ENCODE measurements around the gene FGFR1OP2.

The FGFR1OP2 gene

DNA sequence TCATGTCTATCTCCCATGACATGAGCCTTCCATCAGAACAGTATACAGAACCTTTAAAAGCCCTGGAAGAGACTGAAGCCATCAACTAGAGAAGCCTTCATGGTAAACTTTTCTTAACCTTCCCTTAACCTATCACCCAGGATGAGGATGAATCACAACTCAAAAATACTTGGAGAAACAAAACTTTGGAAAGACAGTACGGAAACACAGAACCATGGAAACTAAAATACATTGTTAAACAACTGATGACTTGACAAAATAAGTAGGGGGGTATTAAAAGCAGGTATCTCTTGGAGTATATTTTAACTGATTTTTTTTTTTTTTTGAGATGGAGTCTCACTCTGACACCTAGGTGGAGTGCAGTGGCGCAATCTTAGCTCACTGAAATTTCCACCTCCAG lies 67.2 kb downstream of the FGFR1OP2 start:
- DNase-seq: no peak

DNA sequence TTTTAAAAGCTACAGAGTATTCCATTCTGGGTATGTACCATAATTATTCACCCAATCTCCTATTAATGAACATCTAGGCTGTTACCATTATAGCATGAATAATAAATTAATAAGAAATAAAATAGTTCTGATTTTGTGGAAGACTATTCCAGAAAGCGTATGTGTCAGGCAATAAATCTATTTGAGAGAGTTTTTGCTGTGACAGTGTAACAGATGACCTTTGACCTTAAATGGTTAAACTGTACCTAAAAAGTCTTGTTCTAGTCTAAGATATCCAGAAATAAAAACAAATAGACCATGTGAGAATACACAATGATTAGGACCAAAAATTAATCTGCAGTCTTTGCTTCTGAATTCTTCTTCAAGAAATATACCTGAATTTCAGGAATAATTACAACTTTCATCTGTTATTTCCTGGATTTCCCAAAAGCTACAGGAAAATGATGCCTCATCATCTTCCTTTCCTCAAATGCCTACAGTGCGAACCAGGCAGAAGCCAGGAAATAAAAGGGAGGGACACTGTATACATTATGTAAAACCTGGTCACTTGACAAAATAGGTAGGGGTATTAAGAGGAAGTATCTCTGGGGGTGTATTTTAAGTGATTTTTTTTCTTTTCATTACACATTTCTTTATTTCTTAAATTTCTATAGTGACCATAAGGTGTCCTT lies 68.7 kb downstream of the FGFR1OP2 start:
- DNase-seq: no peak

GRCh38 chr12:27008081-27008480 lies 69.8 kb downstream of the FGFR1OP2 start:
- DNase-seq: no peak

DNA sequence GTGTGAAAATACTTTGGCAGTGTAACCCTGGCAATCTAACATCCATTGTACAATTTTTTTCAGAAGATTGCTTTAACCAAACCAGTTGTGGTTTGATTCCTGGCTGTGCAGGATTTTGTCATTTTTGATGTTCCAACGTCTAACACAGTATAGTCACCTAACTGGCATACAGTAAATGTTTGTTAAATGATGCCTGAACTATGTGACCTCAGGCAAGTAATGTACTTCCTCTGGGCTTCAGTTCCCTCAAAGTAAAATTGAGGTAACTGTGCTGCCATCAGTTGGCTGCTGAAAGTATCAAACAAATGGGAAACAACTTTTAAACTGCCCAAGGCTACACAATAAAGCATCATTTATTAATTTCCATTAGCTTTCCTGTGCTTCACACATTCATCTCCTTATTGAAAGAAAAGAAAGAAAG lies 71.6 kb downstream of the FGFR1OP2 start:
- no peak for DNase-seq

GRCh38 chr12:27012239-27012981 lies 74.1 kb downstream of the FGFR1OP2 start:
- DNase-seq: no peak

DNA sequence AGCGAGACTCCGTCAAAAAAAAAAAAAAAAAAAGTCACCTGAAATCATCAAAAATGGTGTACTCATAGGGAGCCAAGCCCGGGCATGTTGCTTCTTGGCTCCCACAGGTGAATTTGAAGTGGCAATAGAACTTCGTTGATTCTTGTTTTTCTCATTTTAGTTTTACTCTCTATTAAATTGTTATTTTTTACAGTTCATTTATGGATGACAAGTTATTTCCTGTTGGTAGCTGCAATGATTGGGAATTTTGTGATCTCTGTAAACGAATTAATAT lies 74.6 kb downstream of the FGFR1OP2 start:
- no peak for DNase-seq

DNA sequence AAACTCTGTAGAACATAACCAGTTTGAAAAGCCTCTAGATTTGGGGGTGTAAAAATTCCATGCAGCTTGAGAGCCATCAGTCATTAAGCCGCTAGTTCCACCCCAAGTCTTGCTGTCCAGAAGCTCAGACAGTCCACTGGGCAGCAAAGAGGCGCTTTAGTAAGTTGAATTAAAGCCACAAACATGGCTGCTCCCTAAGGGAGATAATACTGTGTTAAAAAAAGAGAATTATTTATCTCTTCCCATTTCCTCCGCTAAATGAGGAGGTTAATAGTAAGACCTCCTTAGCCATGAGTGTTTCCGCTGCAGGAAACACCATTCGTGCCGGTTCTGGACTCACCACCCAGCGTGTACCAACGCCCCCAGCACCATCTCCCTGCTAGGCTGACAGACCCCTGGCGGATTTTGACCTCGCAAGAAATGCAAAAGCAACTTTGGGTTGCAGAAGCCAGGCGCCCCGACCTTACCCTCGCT lies 75.4 kb downstream of the FGFR1OP2 start:
- no peak for DNase-seq

- peak; percentile 92 to 95 for DNase-seq
Measured at GRCh38 chr12:27014085-27014858, 76.0 kb downstream of the FGFR1OP2 start, which contains the start of gene TM7SF3. TM7SF3 (minus strand) TSS chr12:27014384; CDS start chr12:27014168, 216 bp downstream.

- no peak for DNase-seq
Measured at GRCh38 chr12:27014859-27015729, 76.8 kb downstream of the FGFR1OP2 start.

- DNase-seq: no peak
Measured at GRCh38 chr12:27015730-27016076, 77.4 kb downstream of the FGFR1OP2 start.

Measured in stimulated activated CD4-positive, alpha-beta T cell treated with anti-CD3 and anti-CD28 coated beads, Interleukin-2, amount 100 ng/mL, for 24 hours (primary cell).